HG03558 (cell line): ENCODE measurements around the gene LRRC25.

Experiments used
- ATAC-seq: cut with Tn5 transposase; IDR thresholded peaks from one replicate; pipeline ENCODE4 v1.9.1; 2021; ENCODE audit warnings: moderate number of reproducible peaks; ENCODE audit not compliant: unreplicated experiment; ENCODE audit errors: extremely low read depth

Gene LRRC25

DNA sequence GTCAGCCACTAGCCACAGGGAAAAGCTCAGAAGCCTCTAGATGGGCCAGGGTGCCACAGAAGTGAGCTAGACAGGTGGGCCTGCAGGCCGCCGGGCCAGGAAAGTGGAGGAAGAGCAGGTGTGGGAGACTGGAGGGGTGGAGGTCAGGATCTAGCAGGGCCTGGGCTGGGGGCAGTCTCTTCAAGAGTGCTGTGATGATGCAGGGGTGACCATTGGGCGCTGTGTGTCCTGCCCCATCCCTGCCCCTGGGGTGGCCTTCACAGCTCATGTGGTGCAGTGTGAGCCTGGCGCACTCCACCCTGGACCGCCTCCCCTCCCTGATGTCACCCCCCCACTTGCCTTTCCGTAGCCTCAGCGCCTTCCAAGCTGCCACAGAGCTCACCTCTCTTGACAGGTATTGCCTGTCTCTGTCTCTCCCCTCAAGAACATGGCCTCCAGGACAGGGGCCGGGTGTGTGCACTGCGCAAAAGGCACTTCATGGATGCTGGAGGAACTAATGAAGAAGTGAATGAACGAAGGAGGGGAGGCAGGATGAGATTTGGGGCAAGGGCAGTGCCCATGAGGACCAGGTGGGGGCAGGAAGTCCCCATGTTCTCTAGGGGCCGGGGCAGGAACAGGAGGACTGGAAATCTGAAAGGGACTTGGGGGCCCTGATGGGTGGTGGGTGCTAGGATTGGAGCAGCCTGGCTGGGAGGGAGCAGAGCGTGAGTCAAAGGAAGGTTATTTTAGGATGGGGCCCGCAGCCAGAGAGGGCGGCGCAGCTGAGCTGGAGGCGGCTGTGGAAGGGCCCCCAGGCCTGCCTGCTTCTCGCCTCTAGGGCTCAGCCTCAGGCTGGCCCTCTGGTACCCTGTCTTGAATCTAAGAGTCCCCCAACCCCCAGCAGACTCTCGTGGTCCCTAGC is 28.3 kb upstream of the LRRC25 start:
- ATAC-seq: no peak

DNA sequence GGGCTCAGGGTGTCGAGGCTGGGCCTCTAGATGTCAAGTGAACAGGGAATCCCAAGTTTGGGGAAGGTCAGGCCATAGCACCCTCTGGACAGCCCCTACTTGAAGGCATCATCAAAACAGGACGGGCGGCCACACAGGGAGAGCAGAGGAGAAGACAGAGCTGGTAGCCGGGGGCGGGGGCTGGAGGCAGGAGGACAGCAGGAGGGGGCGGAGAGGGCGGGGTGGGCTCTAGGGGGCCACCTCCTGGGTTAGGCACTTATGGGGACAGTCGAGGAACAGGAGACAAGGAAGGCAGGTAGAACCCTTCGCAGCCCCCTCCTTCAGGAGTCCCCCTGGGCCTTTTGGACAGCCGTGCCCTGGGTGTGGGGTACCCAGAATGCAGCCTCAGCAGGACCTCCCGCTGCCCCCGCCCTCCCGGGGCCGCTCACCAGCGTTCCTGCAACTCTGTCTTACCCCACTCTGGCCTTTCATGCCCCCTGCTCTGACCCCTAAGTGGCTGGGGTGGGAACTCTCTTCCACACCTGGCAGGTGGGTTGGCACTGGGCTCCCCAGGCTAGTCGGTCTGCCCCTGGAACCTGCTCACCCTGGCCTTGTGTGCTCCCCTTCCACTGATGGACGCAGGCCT is 27.6 kb upstream of the LRRC25 start:
- no peak for ATAC-seq

DNA sequence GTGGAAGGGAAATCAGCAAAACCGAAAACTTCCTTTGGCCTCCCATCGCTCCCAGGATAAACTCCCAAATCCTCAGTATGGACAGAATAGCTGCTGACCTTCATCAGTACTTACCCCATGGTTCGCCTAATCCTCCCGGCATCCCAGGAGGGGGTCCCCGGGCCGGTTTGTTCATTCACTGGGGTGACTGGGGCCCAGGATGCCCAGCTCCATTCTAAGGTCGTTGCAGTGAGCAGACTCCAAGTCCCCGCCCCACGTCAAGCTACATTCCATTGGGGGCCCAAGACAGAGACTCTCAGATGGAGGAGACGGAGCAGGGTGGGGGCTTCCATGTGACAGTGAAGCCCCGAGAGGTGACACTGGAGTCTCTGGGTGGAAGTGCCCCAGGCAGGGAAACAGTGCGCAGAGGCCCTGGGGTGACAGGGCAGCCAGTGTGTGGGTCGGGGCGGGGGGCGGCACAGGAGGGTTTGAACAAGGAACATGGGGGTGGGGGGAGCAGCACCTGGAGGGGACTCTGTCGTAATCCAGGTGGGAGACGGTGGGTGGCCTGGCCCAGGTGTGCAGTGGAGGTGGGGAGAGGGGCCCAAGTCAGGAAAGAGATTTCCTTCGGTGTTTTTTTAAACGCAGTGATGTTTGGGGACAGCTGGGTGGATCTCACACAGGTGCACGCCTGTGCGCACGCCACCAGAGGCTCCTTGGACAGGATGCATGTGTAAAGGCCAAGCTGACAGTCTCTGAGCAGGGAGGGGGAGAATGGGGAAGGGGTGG is 26.9 kb upstream of the LRRC25 start:
- no peak for ATAC-seq

DNA sequence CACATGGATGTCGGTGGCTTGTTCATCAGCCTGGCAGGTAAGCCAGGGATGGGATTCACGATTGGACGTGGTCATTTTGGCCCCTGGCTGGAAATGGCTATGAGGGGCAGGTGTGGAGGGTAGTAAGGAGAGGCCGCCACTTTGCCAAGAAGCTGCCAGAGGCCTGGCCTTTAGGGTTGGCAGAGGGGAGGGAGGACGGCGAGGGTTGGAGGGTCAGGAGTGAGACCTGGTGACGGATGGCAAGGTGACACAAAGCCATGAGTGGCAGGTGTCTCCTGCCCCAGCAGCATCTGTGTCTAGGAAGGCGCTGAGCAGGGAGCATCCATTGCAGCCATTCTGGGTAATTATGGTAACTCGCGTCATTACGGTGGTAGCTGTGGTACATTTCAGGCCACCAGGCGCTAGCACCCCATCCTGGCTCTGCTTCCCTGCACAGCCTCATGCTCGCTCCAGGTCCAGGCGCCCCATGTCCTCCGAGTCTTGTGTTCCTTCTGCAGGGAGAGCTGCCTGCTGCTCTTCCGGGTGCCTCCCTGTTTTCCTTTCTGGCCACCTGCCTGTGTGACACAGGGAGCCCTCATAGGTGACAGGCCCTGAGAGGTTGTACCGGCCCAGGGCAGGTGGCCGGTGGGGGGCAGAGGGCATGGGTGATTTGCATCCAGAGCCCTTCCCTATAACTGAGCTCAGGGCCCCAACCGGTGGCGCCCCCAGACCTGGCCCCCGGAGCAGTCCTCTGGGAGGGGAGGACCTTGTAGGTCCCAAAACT is 26.0 kb upstream of the LRRC25 start:
- ATAC-seq: no peak

DNA sequence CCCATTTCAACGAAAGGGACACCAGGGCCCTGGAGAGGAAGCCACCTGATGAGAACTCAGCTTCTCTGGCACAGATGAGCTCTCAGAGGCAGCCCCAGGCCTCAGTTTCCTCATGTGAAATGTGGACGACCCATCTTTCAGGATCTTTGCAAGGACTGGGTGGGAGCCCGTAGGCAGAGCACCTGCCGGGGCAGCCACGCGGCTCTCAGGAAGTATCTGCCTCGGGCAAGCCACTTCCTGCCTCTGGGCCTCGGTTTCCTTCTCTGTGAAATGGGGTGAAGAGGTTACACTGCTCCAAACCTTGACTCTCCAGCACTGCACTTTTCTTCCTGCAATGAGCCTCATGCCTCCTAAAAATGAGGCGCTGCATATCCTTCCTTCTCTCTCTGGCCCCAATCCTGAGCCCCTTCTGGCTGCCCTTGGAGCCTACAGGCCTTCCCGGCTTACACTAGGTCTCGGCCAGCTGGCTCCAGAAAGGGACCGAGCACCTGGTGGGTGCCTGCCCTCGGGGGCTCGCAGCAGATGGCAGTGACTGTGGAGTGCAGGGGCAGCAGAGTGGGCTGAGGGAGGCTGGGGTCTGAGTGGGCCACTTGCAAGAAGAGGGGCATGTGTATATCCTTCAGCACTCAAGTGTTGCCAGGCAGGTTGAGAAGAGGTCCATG is 25.2 kb upstream of the LRRC25 start:
- no peak for ATAC-seq

DNA sequence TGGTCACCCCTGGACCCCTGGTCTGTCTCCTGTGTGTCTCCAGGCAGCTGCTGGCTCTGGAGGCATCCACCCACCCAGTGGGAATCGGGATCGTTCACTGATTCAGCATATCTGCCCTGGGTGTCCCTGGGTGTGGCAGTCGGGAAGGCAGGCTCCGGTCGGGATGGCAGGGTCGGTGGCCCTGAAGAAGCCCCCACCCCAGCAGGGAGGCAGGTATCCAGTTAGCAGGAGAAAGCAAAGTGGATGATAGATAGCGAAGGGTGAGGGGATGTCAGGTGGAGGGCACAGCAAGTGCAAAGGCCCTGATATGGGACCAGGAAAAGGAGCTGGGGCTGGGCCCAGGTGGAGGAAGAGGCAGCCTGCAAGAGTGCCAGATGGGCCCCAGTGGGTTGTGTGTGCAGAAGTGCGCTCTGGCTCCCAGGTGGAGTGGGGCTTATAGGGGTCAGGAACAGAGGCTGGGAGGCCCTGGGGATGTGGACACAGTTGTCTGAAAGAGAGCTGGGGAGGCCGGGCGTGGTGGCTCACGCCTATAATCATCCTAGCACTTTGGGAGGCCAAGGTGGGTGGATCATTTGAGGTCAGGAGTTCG is 24.0 kb upstream of the LRRC25 start:
- ATAC-seq: no peak

DNA sequence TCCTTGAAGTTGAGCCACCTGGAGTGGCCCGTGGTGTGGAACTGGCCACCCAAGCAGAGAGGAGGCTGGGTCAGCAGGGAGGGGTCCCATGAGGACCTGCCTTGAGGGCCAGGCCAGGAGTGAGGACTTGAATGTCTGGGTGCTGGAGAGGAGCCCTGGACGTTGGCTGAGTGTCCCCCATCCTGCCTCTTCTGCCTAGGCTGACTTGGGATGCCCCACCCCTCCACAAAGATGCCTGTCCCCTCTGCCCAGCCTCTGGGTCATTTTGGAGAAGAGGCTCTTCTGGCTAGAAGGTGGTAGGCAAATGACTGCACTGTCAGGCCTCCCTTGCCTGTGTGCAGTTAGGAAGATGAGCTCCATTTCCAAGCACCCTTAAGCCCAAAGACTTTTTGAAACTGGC is 23.5 kb upstream of the LRRC25 start:
- ATAC-seq: no peak

DNA sequence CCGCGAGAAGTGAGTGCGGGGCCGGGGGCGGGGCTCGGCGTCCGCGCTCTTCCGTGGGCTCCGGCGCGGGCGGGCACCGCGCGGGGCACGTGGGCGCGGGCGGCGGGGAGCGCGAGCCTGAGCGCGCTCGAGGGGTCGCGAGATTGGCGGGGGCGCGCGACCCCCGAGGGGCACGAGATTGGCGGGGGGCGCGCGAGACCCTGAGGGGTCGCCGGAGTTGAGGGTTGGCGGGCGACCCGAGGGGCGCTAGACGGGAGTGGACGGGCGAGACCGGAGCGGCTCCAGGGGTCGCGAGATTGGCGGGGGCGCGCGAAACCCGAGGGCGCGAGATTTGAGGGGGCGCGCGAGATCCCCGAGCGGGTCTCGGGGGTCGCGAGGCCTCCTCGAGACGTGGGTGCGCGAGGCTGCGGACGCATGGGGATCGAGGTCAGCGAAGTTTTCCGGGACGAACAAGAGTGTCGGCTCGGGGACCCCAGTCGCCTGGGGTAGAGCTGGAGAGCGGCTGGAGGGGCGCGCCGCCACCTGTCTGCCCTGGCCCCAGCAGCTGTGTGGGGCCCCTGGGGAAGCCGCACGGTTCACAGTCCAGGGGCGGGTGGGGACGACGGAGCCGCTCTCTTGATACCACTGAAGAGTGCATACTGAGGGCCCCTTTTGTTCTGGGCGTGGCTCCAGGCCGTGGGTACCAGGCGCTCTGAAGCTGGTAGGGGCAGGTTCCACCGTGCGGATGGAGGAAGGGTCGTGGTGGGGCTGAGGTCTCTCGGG is 22.5 kb upstream of the LRRC25 start:
- ATAC-seq: no peak

DNA sequence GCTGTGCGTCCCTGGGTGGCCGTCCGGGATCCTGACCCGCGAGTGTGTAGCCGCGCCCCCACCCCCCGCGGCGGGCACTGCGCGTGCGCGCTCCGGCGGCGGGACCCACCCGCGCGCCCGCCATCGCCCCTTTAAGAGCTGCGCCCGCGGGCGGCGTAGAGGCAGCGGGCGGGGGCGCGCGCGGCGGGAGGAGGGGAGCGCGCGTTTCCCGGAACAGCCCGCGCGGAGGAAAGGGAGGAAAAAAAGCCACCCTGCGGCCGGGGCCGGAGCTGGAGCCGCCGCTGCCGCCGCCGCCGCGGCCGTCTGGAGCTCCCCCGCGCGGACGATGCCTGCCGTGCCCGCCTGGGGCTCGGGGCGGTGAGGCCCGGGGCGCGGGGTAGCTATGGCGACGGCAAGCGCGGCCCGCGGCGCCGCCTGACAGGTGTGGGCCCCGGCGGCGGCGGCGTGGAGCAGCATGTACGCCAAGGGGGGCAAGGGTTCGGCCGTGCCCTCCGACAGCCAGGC is 21.8 kb upstream of the LRRC25 start, which contains the start of gene SSBP4:
Gene SSBP4, plus strand, starts transcription at position 204 of the 504 bp plus-strand sequence. Its CDS starts 251 bp downstream, at position 455.
- ATAC-seq: no peak

DNA sequence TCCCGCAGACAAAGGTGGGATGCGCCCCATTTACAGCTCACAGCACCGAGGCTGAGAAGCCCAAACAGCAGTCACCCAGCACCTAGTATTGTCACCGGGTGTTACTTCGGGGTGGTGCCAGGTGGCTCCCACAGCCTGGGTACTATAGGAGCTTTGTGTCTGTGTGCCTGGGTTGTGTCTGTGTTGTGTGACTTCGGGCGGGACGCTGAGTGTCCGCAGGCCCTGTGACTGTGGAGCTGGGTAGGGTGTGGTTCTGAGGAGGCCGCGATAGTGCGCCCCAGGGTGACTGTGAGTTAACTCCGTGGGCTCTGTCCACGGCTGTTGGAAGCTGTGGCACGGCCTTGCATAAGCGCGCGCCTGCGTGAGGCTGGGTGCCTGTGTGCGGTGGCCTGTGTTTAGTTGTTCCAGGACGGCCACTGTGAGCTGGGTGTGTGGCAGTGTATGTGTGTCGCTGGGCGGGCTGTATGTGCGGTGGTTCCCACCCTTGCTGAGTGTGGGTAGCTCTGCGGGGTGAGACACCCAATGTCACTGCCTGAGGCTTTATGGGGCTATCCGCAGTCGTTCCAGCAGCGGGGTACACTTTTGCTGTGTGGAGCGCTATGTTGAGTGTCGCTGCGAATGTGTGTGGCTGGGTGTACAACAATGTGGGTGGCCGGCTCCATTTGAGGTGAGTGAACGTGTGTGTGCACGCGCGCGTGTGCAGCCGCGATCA is 21.2 kb upstream of the LRRC25 start:
- ATAC-seq: no peak

DNA sequence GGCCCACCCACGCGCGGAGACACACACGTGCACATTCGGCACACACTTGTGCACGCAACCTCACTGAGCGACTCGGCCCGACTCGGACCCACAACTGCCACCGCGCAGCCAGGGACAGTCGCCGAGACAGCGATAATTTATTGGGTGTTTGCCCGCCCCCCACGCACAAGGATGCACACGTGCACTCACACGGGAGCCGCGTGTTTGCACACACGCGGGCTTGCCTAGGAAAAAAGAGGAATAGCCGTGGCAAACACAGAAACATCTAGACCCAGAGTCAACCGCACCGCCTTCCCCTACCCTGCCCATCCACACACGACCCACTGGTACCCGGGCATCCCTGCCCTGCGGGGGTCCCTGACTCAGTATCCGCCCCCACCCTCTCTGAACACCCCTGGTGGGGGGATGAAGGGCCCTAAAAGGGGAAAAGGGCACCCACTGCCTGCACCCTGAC is 20.6 kb upstream of the LRRC25 start:
- ATAC-seq: no peak

DNA sequence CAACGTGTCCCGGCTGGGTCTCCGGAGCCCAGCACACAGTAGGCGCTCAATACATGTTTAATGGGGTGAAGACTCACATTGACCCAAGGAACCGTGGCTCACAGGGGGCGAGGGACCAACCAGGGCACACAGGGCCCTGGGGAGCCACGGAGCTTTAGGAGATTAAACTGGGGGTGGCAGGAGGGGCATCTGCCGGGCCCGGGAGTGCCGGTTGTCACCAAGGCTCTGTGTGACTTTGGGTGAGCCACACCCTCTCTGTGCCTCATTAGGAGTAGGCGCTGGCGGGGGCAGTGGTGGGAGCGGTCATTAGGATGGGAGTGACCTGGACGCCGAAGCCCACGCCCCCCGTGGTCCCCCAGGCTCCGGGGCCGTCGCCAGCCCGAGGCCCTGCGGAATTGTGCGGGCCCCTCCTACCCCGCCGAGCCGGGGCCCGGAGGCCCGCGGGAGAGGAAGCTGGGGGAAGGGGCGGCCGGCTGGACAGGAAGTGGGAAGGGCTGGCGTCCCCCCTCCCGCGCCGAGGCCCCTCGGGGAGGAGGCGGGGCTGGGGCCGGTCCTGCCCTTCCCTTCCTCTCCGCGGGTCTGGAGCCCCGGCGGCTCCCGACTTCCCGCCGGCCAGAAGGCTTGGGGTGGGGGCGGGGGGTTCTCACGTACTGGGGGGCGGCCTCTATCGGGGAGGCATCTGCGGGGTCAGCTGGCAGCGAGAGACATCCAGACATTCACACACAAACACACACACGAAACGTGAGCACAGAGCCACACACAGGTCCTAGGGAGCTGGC is 20.0 kb upstream of the LRRC25 start:
- no peak for ATAC-seq

DNA sequence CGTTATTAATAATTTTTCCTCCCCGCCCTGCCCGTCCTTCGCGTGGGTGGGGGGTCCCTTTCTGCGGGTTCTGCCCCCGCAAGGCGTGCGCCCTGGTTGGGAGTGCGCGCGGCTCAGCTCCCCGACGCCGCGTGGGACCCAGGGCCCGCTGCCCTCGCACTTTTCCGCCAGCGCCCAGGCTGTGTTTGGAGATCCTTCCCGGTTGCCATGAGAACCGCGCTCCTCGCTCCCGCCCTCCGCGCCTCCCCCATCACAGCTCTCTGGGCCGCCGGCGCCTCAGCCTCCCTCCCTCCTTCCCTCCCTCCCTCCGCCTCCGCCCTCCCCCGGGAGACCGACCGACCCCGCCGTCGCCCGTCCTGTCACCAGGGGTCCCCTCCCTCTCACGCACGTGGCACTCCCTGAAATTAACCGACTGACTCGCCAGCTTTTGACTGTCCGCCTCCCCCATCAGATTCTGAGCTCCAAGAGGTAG is 19.4 kb upstream of the LRRC25 start:
- ATAC-seq: no peak

DNA sequence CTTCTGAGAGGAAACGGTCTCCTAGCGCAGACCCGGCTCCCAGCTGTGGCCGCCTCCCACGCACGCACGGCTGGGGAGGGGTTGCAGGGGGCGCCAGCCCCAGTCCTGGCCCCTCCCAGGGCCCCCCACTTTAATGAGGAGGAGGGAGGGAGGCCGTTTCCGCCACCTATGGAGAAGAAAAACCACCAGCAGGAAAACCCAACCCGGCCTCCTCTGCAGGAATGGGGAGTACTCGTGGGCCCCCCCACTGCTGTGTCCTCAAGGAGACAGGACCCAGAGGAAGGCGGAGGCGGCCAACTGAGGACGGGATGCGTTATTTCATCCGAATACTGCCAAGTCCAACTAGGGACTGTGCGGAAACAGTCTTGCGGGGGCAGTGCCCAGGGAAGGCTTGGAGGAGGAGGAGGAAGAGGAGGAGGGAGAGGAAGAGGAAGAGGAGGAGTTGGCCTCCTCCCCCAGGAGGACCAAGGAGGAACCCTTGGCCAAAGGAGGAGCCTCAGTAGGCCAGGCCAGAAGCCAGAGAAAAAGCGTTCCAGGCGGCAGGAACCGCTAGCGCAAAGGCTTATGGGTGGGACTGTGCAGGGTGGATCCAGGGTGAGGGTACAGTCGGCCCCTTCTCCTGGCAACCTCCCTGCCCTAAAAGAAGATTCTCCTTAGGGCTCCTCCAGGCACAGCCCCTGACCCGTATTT is 17.9 kb upstream of the LRRC25 start:
- no peak for ATAC-seq

DNA sequence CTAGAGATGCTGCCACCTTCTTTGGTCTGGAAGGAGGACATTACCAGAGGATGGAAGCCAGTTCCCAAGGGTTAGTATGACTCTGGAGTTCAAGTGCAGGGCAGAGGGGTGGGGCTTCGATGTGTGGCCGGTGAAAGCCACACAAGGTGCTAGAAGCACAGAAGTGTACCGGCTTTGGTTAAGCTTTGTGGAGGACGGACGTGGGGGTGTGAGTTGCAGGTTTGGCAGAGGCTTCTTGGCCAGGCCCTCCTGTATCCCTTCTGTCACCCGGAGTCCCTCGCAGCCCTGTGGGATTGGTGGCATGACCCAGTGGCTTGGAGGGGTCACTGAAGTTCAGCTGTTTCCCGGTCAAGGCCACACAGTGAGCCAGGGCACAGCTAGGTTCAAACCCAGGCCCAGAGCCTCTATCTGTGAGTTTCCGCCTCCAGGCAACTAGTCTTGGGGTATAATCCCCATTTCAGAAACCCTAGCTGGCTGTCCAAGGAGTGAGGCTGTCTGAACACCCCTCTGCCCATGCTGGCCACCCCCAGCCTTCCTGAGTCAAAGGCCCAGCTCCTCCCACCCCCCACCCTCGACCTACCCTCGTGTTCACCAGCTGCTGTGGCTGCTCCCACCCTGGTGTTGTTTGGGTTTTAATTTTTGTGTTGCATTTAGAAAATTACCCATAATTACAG is 17.2 kb upstream of the LRRC25 start:
- ATAC-seq: no peak
